HepG2 (cell line): ENCODE results near the gene SLC6A12. TPM values are rescaled to one million over a fixed set of nuclear protein-coding genes. Genes with fewer than 3 reads are reported as not detected.
A peak's percentile ranks its signal among the peaks of the same experiment; 100 is the strongest.

Experiments
- DNMT1 ChIP-seq: sonication (generic); formaldehyde crosslinking; IDR thresholded peaks from 2 replicates; pipeline ENCODE4 v1.5.1; 2020; ENCODE audit warnings: mild to moderate bottlenecking, missing genetic modification reagents
- EED ChIP-seq: sonication (generic); formaldehyde crosslinking; IDR thresholded peaks from 2 replicates; pipeline ENCODE4 v1.5.0; 2020; ENCODE audit warnings: mild to moderate bottlenecking, missing genetic modification reagents
- FOSL2 ChIP-seq: sonication (generic); formaldehyde crosslinking; IDR thresholded peaks from 2 replicates; pipeline ENCODE4 v1.4.0; 2020; ENCODE audit warnings: missing genetic modification reagents
- FOXP4 ChIP-seq: sonication (generic); formaldehyde crosslinking; IDR thresholded peaks from 2 replicates; pipeline ENCODE4 v1.4.0; 2020; ENCODE audit warnings: missing genetic modification reagents
- GATAD2A ChIP-seq: IDR thresholded peaks from 2 replicates; pipeline ENCODE4 v1.6.1; 2016
- HNRNPL ChIP-seq: fragments of 200-400 bp; formaldehyde crosslinking; IDR thresholded peaks from 2 replicates; pipeline ENCODE4 v1.6.1; 2017; ENCODE audit warnings: mild to moderate bottlenecking, low read depth, low read length
- KDM5B ChIP-seq: sonication (generic); formaldehyde crosslinking; IDR thresholded peaks from 2 replicates; pipeline ENCODE4 v1.4.0; 2020; ENCODE audit warnings: missing genetic modification reagents, mild to moderate bottlenecking, borderline replicate concordance
- NFIC ChIP-seq: IDR thresholded peaks from 2 replicates; pipeline ENCODE4 v1.6.1; 2012; ENCODE audit warnings: mild to moderate bottlenecking, low read length, inconsistent platforms
- NFKB2 ChIP-seq: sonication (generic); formaldehyde crosslinking; IDR thresholded peaks from 2 replicates; pipeline ENCODE4 v1.4.0; 2020; ENCODE audit warnings: missing genetic modification reagents, borderline replicate concordance
- PAX8 ChIP-seq: sonication (generic); formaldehyde crosslinking; IDR thresholded peaks from 2 replicates; pipeline ENCODE4 v1.8.0; 2022; ENCODE audit warnings: mild to moderate bottlenecking, missing genetic modification reagents, borderline replicate concordance
- PHF20 ChIP-seq: sonication (generic); formaldehyde crosslinking; IDR thresholded peaks from 2 replicates; pipeline ENCODE4 v1.5.0; 2020; ENCODE audit warnings: mild to moderate bottlenecking, missing genetic modification reagents
- SP1 ChIP-seq, 2 experiments: fragments of 450-650 bp in 1 of 2; sonication (generic) in 1 of 2; formaldehyde crosslinking in 1 of 2; IDR thresholded peaks; 2 replicates each; pipeline versions ENCODE4 v1.4.0 to v1.6.1; 2016 to 2020; ENCODE audit warnings: missing genetic modification reagents in 1 of 2
- TCF7 ChIP-seq: sonication (generic); IDR thresholded peaks from 2 replicates; pipeline ENCODE4 v1.6.1; 2016; ENCODE audit warnings: antibody characterized with exemption, low read depth
- TEAD3 ChIP-seq: optimal IDR thresholded peaks from 2 replicates; pipeline ENCODE3; 2016; ENCODE audit warnings: borderline replicate concordance
- XRCC5 ChIP-seq: fragments of 200-400 bp; formaldehyde crosslinking; optimal IDR thresholded peaks from 2 replicates; pipeline ENCODE3; 2017; ENCODE audit warnings: mild to moderate bottlenecking, low read length
- ZFP90 ChIP-seq: sonication (generic); formaldehyde crosslinking; IDR thresholded peaks from 2 replicates; pipeline ENCODE4 v1.8.0; 2022; ENCODE audit warnings: missing genetic modification reagents, mild to moderate bottlenecking, inconsistent platforms, borderline replicate concordance
- ZNF205 ChIP-seq: IDR thresholded peaks from 2 replicates; pipeline ENCODE4 v1.6.1; 2018; ENCODE audit warnings: missing biosample characterization, missing genetic modification reagents
- ZNF230 ChIP-seq: sonication (generic); formaldehyde crosslinking; IDR thresholded peaks from 2 replicates; pipeline ENCODE4 v1.4.0; 2020; ENCODE audit warnings: mild to moderate bottlenecking, missing genetic modification reagents
- ZNF274 ChIP-seq: sonication (generic); formaldehyde crosslinking; IDR thresholded peaks from 2 replicates; pipeline ENCODE4 v1.5.1; 2020; ENCODE audit warnings: mild to moderate bottlenecking, missing genetic modification reagents
- ZNF496 ChIP-seq: sonication (generic); formaldehyde crosslinking; IDR thresholded peaks from 2 replicates; pipeline ENCODE4 v1.8.1; 2023; ENCODE audit warnings: mild to moderate bottlenecking, moderate library complexity, missing genetic modification reagents; ENCODE audit not compliant: insufficient replicate concordance
- ZNF547 ChIP-seq: sonication (generic); formaldehyde crosslinking; IDR thresholded peaks from 2 replicates; pipeline ENCODE4 v1.5.1; 2020; ENCODE audit warnings: mild to moderate bottlenecking, missing genetic modification reagents
- ZNF740 ChIP-seq: sonication (generic); formaldehyde crosslinking; IDR thresholded peaks from 2 replicates; pipeline ENCODE4 v1.4.0; 2020; ENCODE audit warnings: missing genetic modification reagents
- ZSCAN5A ChIP-seq: sonication (generic); formaldehyde crosslinking; IDR thresholded peaks from 2 replicates; pipeline ENCODE4 v1.8.0; 2022; ENCODE audit warnings: mild to moderate bottlenecking, missing genetic modification reagents, borderline replicate concordance
- polyA plus RNA-seq, 8 experiments: library from polyadenylated mRNA; depleted of rRNA in 3 of 8; stranded (reverse) in 7 of 8; unstranded in 1 of 8; fragments of >200 nt; fragmentation: Illumina TruSeq in 4 of 8; extraction: Trizol in 4 of 8; gene quantifications; 2 replicates each; pipeline versions ENCODE4 v1.2.1 to v1.2.3, GENCODE V29; 2011 to 2016; ENCODE audit warnings: low read depth in 4 of 8, missing spikeins in 1 of 8, mixed read lengths in 1 of 8; ENCODE audit not compliant: insufficient read depth in 1 of 8
- total RNA-seq, 5 experiments: library from RNA; depleted of rRNA; stranded (reverse); fragments of >200 nt; fragmentation: Illumina TruSeq; extraction: Trizol; gene quantifications; 2 replicates each; pipeline ENCODE4 v1.2.3, GENCODE V29; 2016; ENCODE audit warnings: low read depth in 1 of 5
- TF ChIP-seq, protein P1 (sequence below): IDR thresholded peaks from 2 replicates; pipeline ENCODE4 v1.6.1; 2016; ENCODE audit warnings: mild to moderate bottlenecking
- TF ChIP-seq, protein P2 (sequence below): IDR thresholded peaks from 2 replicates; pipeline ENCODE4 v1.6.1; 2016; ENCODE audit warnings: low read depth, control low read depth

Gene SLC6A12
- total and polyA plus RNA-seq, 2 of the 13 experiments (the other 11 are each of a cell fraction or from before 2014, with no cell fraction given): 3.7 to 18.8 TPM

DNA sequence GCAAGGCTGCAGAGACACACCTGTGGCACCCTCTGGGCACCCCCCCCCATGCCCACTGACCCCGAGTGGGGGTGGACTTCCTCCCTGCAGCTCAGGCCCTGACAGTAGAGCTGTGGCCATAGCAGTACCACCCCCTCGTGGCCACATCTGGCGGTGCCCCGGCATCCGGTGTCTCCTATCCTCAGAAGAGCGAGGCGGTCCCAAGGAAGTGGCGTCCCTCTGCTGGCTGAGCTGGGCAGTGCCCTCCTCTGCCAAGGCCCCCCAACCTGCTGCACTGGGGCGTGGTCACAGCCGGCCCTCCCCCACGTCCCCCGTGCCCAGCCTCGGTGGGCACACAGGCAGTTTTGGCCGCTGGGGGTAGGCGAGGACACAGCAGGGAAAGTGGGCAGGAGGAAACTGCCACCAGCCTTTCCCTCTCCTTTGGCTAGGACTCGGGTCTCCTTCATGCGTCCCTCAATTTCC is 6.0 kb upstream of the SLC6A12 start (continued):
- TF ChIP-seq KDM5B (no peak), ZFP90 (CRISPR knock-in tag) (no peak), ZNF230 (CRISPR knock-in tag) (0 out of 2 replicates have a peak, but pooled peaks have one; percentile 26), ZNF205 (no peak), HNRNPL (peak; percentile 97), ZNF740 (CRISPR knock-in tag) (peak; percentile 99), PAX8 (CRISPR knock-in tag) (no peak), EED (CRISPR knock-in tag) (no peak), SP1 (IDR thresholded peaks at IDR 0.05) (no peak), SP1 (CRISPR knock-in tag; IDR thresholded peaks at IDR 0.05) (peak; percentile 27), ZSCAN5A (CRISPR knock-in tag) (no peak), FOXP4 (0 out of 2 replicates have a peak, but pooled peaks have one; percentile 31), PHF20 (CRISPR knock-in tag) (no peak; the same call in 1 of the 2 replicates), XRCC5 (peak; percentile 95), ZNF496 (CRISPR knock-in tag) (no peak), ZNF274 (CRISPR knock-in tag) (peak; percentile 58; the same call in 1 of the 2 replicates), TCF7 (no peak), FOSL2 (CRISPR knock-in tag) (0 out of 2 replicates have a peak, but pooled peaks have one; percentile 32), TEAD3 (peak; percentile 61), NFIC (no peak), DNMT1 (CRISPR knock-in tag) (0 out of 2 replicates have a peak, but pooled peaks have one; percentile 71), ZNF547 (CRISPR knock-in tag) (peak; percentile 48; the same call in 1 of the 2 replicates), NFKB2 (peak; percentile 68; the same call in 1 of the 2 replicates), GATAD2A (CRISPR knock-in tag) (peak; percentile 62)
- TF ChIP-seq, protein P1, sequence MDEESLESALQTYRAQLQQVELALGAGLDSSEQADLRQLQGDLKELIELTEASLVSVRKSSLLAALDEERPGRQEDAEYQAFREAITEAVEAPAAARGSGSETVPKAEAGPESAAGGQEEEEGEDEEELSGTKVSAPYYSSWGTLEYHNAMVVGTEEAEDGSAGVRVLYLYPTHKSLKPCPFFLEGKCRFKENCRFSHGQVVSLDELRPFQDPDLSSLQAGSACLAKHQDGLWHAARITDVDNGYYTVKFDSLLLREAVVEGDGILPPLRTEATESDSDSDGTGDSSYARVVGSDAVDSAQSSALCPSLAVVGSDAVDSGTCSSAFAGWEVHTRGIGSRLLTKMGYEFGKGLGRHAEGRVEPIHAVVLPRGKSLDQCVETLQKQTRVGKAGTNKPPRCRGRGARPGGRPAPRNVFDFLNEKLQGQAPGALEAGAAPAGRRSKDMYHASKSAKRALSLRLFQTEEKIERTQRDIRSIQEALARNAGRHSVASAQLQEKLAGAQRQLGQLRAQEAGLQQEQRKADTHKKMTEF (CRISPR knock-in tag): peak; percentile 42; the same call in 1 of the 2 replicates
- TF ChIP-seq, protein P2, sequence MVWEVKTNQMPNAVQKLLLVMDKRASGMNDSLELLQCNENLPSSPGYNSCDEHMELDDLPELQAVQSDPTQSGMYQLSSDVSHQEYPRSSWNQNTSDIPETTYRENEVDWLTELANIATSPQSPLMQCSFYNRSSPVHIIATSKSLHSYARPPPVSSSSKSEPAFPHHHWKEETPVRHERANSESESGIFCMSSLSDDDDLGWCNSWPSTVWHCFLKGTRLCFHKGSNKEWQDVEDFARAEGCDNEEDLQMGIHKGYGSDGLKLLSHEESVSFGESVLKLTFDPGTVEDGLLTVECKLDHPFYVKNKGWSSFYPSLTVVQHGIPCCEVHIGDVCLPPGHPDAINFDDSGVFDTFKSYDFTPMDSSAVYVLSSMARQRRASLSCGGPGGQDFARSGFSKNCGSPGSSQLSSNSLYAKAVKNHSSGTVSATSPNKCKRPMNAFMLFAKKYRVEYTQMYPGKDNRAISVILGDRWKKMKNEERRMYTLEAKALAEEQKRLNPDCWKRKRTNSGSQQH (CRISPR knock-in tag): 0 out of 2 replicates have a peak, but pooled peaks have one; percentile 34
